Liver (tissue), 3 donors: ENCODE measurements around the gene EXOSC10.

Experiments
- EGR1 ChIP-seq, 2 donors: IDR thresholded peaks; 2 replicates each; pipeline ENCODE4 v1.6.1; 2016 to 2018; ENCODE audit warnings: antibody characterized with exemption in 2 of 2, low read depth in 2 of 2
- GABPA ChIP-seq, 2 donors: IDR thresholded peaks in 1 of 2; conservative IDR thresholded peaks in 1 of 2; 2 replicates each; pipeline ENCODE4 v1.6.1; 2016; ENCODE audit warnings: antibody characterized with exemption in 2 of 2, mild to moderate bottlenecking in 1 of 2, moderate library complexity in 1 of 2
- JUND ChIP-seq, 2 donors: IDR thresholded peaks; 2 replicates each; pipeline ENCODE4 v1.6.1; 2016; ENCODE audit warnings: antibody characterized with exemption in 2 of 2
- RAD21 ChIP-seq, 2 donors: IDR thresholded peaks; 2 replicates each; pipeline ENCODE4 v1.6.1; 2016; ENCODE audit warnings: antibody characterized with exemption in 2 of 2, mild to moderate bottlenecking in 2 of 2
- RXRA ChIP-seq, 2 donors: IDR thresholded peaks; 2 replicates each; pipeline ENCODE4 v1.6.1; 2017 to 2018; ENCODE audit warnings: antibody characterized with exemption in 2 of 2, mild to moderate bottlenecking in 1 of 2
- SP1 ChIP-seq: IDR thresholded peaks from 2 replicates; pipeline ENCODE4 v1.6.1; 2018; ENCODE audit warnings: antibody characterized with exemption, mild to moderate bottlenecking
- TAF1 ChIP-seq: conservative IDR thresholded peaks from 2 replicates; pipeline ENCODE4 v1.6.1; 2016; ENCODE audit warnings: antibody characterized with exemption, mild to moderate bottlenecking
- YY1 ChIP-seq: IDR thresholded peaks from 2 replicates; pipeline ENCODE4 v1.6.1; 2016; ENCODE audit warnings: antibody characterized with exemption, mild to moderate bottlenecking
- ZBTB33 ChIP-seq: IDR thresholded peaks from 2 replicates; pipeline ENCODE4 v1.6.1; 2016; ENCODE audit warnings: antibody characterized with exemption
- TF ChIP-seq, protein P1 (sequence below): fragments of 150-350 bp; IDR thresholded peaks from 2 replicates; pipeline ENCODE4 v1.5.1; 2017; ENCODE audit warnings: improper control_type of control experiment, low read depth, low read length; ENCODE audit not compliant: missing input control
- TF ChIP-seq, protein P2 (sequence below): IDR thresholded peaks from 2 replicates; pipeline ENCODE4 v1.6.1; 2016; ENCODE audit warnings: antibody characterized with exemption
- TF ChIP-seq, protein P3 (sequence below): IDR thresholded peaks from 2 replicates; pipeline ENCODE4 v1.6.1; 2016; ENCODE audit warnings: antibody characterized with exemption, mild to moderate bottlenecking
- TF ChIP-seq, protein P4 (sequence below): IDR thresholded peaks from 2 replicates; pipeline ENCODE4 v1.6.1; 2016; ENCODE audit warnings: antibody characterized with exemption
- donor health status: healthy.
- donor health status: healthy.

DNA sequence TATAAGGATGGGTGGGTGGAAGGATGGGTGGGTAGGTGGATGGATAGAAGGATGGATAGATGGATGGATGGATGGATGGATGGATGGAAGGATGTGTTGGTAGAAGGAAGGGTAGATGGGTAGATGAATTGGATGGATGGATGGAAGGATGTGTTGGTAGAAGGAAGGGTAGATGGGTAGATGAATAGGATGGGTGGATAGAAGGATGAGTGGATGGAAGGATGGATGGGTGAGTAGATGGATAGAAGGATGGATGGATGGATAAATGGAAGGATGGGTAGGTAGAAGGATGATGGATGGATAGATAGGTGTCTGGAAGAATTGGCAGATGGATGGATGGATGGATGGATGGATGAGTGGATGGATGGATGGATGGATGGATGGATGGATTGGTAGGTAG, 58.6 kb downstream of the EXOSC10 start:
- TF ChIP-seq, protein P1, sequence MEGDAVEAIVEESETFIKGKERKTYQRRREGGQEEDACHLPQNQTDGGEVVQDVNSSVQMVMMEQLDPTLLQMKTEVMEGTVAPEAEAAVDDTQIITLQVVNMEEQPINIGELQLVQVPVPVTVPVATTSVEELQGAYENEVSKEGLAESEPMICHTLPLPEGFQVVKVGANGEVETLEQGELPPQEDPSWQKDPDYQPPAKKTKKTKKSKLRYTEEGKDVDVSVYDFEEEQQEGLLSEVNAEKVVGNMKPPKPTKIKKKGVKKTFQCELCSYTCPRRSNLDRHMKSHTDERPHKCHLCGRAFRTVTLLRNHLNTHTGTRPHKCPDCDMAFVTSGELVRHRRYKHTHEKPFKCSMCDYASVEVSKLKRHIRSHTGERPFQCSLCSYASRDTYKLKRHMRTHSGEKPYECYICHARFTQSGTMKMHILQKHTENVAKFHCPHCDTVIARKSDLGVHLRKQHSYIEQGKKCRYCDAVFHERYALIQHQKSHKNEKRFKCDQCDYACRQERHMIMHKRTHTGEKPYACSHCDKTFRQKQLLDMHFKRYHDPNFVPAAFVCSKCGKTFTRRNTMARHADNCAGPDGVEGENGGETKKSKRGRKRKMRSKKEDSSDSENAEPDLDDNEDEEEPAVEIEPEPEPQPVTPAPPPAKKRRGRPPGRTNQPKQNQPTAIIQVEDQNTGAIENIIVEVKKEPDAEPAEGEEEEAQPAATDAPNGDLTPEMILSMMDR = no peak
- TF ChIP-seq SP1 (no peak), ZBTB33 (no peak), RAD21 (IDR thresholded peaks at IDR 0.05) (no peak), YY1 (no peak), EGR1 (IDR thresholded peaks at IDR 0.05; ENCODE audit: low read depth in 2 of 2) (no peak), JUND (IDR thresholded peaks at IDR 0.05) (no peak), GABPA (IDR thresholded peaks at IDR 0.05 in 1 of 2, conservative IDR thresholded peaks at IDR 0.05 in 1 of 2) (no peak), RXRA (IDR thresholded peaks at IDR 0.05) (no peak), TAF1 (no peak)
- TF ChIP-seq, protein P2, sequence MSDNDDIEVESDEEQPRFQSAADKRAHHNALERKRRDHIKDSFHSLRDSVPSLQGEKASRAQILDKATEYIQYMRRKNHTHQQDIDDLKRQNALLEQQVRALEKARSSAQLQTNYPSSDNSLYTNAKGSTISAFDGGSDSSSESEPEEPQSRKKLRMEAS = no peak
- TF ChIP-seq, protein P3, sequence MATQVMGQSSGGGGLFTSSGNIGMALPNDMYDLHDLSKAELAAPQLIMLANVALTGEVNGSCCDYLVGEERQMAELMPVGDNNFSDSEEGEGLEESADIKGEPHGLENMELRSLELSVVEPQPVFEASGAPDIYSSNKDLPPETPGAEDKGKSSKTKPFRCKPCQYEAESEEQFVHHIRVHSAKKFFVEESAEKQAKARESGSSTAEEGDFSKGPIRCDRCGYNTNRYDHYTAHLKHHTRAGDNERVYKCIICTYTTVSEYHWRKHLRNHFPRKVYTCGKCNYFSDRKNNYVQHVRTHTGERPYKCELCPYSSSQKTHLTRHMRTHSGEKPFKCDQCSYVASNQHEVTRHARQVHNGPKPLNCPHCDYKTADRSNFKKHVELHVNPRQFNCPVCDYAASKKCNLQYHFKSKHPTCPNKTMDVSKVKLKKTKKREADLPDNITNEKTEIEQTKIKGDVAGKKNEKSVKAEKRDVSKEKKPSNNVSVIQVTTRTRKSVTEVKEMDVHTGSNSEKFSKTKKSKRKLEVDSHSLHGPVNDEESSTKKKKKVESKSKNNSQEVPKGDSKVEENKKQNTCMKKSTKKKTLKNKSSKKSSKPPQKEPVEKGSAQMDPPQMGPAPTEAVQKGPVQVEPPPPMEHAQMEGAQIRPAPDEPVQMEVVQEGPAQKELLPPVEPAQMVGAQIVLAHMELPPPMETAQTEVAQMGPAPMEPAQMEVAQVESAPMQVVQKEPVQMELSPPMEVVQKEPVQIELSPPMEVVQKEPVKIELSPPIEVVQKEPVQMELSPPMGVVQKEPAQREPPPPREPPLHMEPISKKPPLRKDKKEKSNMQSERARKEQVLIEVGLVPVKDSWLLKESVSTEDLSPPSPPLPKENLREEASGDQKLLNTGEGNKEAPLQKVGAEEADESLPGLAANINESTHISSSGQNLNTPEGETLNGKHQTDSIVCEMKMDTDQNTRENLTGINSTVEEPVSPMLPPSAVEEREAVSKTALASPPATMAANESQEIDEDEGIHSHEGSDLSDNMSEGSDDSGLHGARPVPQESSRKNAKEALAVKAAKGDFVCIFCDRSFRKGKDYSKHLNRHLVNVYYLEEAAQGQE = no peak
- TF ChIP-seq, protein P4, sequence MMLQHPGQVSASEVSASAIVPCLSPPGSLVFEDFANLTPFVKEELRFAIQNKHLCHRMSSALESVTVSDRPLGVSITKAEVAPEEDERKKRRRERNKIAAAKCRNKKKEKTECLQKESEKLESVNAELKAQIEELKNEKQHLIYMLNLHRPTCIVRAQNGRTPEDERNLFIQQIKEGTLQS = no peak
